ENCODE data around the gene CC2D2A.

- TF ChIP-seq, protein P1, sequence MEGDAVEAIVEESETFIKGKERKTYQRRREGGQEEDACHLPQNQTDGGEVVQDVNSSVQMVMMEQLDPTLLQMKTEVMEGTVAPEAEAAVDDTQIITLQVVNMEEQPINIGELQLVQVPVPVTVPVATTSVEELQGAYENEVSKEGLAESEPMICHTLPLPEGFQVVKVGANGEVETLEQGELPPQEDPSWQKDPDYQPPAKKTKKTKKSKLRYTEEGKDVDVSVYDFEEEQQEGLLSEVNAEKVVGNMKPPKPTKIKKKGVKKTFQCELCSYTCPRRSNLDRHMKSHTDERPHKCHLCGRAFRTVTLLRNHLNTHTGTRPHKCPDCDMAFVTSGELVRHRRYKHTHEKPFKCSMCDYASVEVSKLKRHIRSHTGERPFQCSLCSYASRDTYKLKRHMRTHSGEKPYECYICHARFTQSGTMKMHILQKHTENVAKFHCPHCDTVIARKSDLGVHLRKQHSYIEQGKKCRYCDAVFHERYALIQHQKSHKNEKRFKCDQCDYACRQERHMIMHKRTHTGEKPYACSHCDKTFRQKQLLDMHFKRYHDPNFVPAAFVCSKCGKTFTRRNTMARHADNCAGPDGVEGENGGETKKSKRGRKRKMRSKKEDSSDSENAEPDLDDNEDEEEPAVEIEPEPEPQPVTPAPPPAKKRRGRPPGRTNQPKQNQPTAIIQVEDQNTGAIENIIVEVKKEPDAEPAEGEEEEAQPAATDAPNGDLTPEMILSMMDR (IDR thresholded peaks at IDR 0.05; ENCODE audit: low read depth, low read length): no peak
- no peak for TF ChIP-seq POLR2A (IDR thresholded peaks at IDR 0.05; ENCODE audit: extremely low read depth, insufficient read length)
These were observed 100.1 kb downstream of the CC2D2A start for GRCh38 chr4:15569746-15570145.
